HepG2 (cell line): Measurements from ENCODE around the gene TMEM100. TPM values are rescaled to one million over a fixed set of nuclear protein-coding genes. Genes with fewer than 3 reads are reported as not detected.

Source experiments
- ATAC-seq: fragments of 200-7000 bp; cut with Tn5 transposase; 3 replicates; pipeline ENCODE4 v1.9.1; 2020; ENCODE audit warnings: mild to moderate bottlenecking, moderate library complexity
- BruUV-seq: library from RNA; stranded (reverse); fragments of 400-500 nt; replicated peaks from 2 replicates; lab custom pipeline; 2021; lab: Mats Ljungman, UMichigan
- CTCF ChIA-PET: fragments of 300-600 bp; formaldehyde crosslinking; extraction: SDS; loops from one replicate; lab custom pipeline; 2021; ENCODE audit warnings: low total read pairs, inconsistent platforms, low intra/inter-chr PET ratio; lab: Yijun Ruan, JAX
- POLR2A ChIA-PET: fragments of 350-600 bp; sonication (Branson Sonifier 250); formaldehyde crosslinking; loops from one replicate; lab custom pipeline; 2020; ENCODE audit warnings: antibody characterized with exemption, inconsistent platforms; lab: Yijun Ruan, JAX
- DNase-seq: peaks from one replicate; pipeline ENCODE4 v3.0.0-alpha.2; 2015; ENCODE audit warnings: low spot score
- FAIRE-seq: peaks from 3 replicates; lab custom pipeline; 2011; peaks lifted over from hg19 to GRCh38; lab: Jason Lieb, UNC
- H2AFZ ChIP-seq: one replicate; pipeline ENCODE4 v1.6.1; 2011; ENCODE audit warnings: low read length, inconsistent platforms
- H3K27ac ChIP-seq: fragments of 300-600 bp; 3 replicates; pipeline ENCODE4 v1.8.0; 2011; ENCODE audit warnings: mixed run types, mild to moderate bottlenecking, mixed read lengths, low read length, inconsistent platforms; ENCODE audit not compliant: insufficient read depth; ENCODE audit errors: extremely low read length
- H3K27me3 ChIP-seq, 2 experiments: fragments of 200-600 bp in 1 of 2; 2 replicates in 1 of 2; 3 replicates in 1 of 2; pipeline versions ENCODE4 v1.6.0 to v1.8.0; 2011; ENCODE audit warnings: low read length in 2 of 2, mild to moderate bottlenecking in 2 of 2, moderate library complexity in 2 of 2, inconsistent platforms in 1 of 2; ENCODE audit not compliant: insufficient read depth in 2 of 2, control insufficient read depth in 1 of 2
- H3K36me3 ChIP-seq, 2 experiments: fragments of 200-600 bp in 1 of 2; replicated peaks in 1 of 2; 2 replicates in 1 of 2; 3 replicates in 1 of 2; pipeline versions ENCODE4 v1.5.1 to v1.8.0; 2011; ENCODE audit warnings: low read length in 2 of 2, inconsistent platforms in 1 of 2; ENCODE audit not compliant: insufficient read depth in 2 of 2, control insufficient read depth in 1 of 2
- H3K4me1 ChIP-seq: 2 replicates; pipeline ENCODE4 v1.5.1; 2012; ENCODE audit warnings: low read length, inconsistent platforms; ENCODE audit not compliant: insufficient read depth
- H3K4me2 ChIP-seq: 2 replicates; pipeline ENCODE4 v1.6.0; 2011; ENCODE audit warnings: low read depth, low read length, inconsistent platforms
- H3K4me3 ChIP-seq, 3 experiments: fragments of 200-600 bp in 1 of 3; sonication (generic), shearing (Covaris generic) in 1 of 3; replicated peaks in 1 of 3; 2 replicates each; pipeline ENCODE4 v1.5.1; 2011 to 2016; ENCODE audit warnings: low read length in 3 of 3, inconsistent platforms in 2 of 3, low read depth in 2 of 3, mild to moderate bottlenecking in 2 of 3, control low read depth in 1 of 3, mixed read lengths in 1 of 3; ENCODE audit not compliant: insufficient read depth in 1 of 3
- H3K79me2 ChIP-seq: one replicate; pipeline ENCODE4 v1.6.1; 2011; ENCODE audit warnings: low read length, inconsistent platforms; ENCODE audit not compliant: insufficient read depth
- H3K9ac ChIP-seq: 2 replicates; pipeline ENCODE4 v1.6.0; 2011; ENCODE audit warnings: mild to moderate bottlenecking, low read depth, low read length, inconsistent platforms; ENCODE audit not compliant: insufficient read depth
- H3K9me3 ChIP-seq: 2 replicates; pipeline ENCODE4 v1.5.1; 2012; ENCODE audit warnings: mild to moderate bottlenecking, low read length
- H4K20me1 ChIP-seq: 2 replicates; pipeline ENCODE4 v1.6.0; 2011; ENCODE audit warnings: inconsistent platforms, mild to moderate bottlenecking, low read length, moderate library complexity; ENCODE audit not compliant: insufficient read depth
- GATAD2A ChIP-seq: IDR thresholded peaks from 2 replicates; pipeline ENCODE4 v1.6.1; 2016
- KLF15 ChIP-seq: sonication (generic); formaldehyde crosslinking; IDR thresholded peaks from 2 replicates; pipeline ENCODE4 v1.8.1; 2023; ENCODE audit warnings: borderline replicate concordance, mild to moderate bottlenecking, inconsistent platforms, missing genetic modification reagents, mixed read lengths
- KLF9 ChIP-seq: IDR thresholded peaks from 2 replicates; pipeline ENCODE4 v1.6.1; 2016; ENCODE audit warnings: low read depth
- WGBS: methylation state at CpG from one replicate; pipeline ENCODE4 v1.1.6; 2017; ENCODE audit warnings: low lambda C conversion rate; 5-methylcytosine and 5-hydroxymethylcytosine counted together
- in situ Hi-C: cut with HindIII; loops from 2 replicates; pipeline ENCODE4 v1.10.0; 2017; ENCODE audit warnings: low pct_unique_long_range_greater_than_20kb; ENCODE audit not compliant: extremely low pct_ligation_motif_present
- intact Hi-C: fragments of 100-400 bp; cut with micrococcal nuclease; formaldehyde crosslinking; loops from one replicate; pipeline ENCODE4 v1.10.0; 2022; ENCODE audit not compliant: unreplicated experiment
- polyA plus RNA-seq, 8 experiments: library from polyadenylated mRNA; depleted of rRNA in 3 of 8; stranded (reverse) in 7 of 8; unstranded in 1 of 8; fragments of >200 nt; fragmentation: Illumina TruSeq in 4 of 8; extraction: Trizol in 4 of 8; gene quantifications; 2 replicates each; pipeline versions ENCODE4 v1.2.1 to v1.2.3, GENCODE V29; 2011 to 2016; ENCODE audit warnings: low read depth in 4 of 8, missing spikeins in 1 of 8, mixed read lengths in 1 of 8; ENCODE audit not compliant: insufficient read depth in 1 of 8
- total RNA-seq, 5 experiments: library from RNA; depleted of rRNA; stranded (reverse); fragments of >200 nt; fragmentation: Illumina TruSeq; extraction: Trizol; gene quantifications; 2 replicates each; pipeline ENCODE4 v1.2.3, GENCODE V29; 2016; ENCODE audit warnings: low read depth in 1 of 5
- TF ChIP-seq, protein P1 (sequence below): sonication (generic); formaldehyde crosslinking; IDR thresholded peaks from 2 replicates; pipeline ENCODE4 v1.5.0; 2020; ENCODE audit warnings: mild to moderate bottlenecking, missing genetic modification reagents
- TF ChIP-seq, protein P2 (sequence below): sonication (generic); formaldehyde crosslinking; IDR thresholded peaks from 2 replicates; pipeline ENCODE4 v1.5.1; 2020; ENCODE audit warnings: mild to moderate bottlenecking, missing genetic modification reagents, borderline replicate concordance
- TF ChIP-seq, protein P3 (sequence below): sonication (generic); formaldehyde crosslinking; IDR thresholded peaks from 2 replicates; pipeline ENCODE4; 2020; ENCODE audit warnings: missing genetic modification reagents, mild to moderate bottlenecking, borderline replicate concordance
- TF ChIP-seq, protein P4 (sequence below): sonication (generic); formaldehyde crosslinking; conservative IDR thresholded peaks from 2 replicates; pipeline ENCODE4 v1.4.0; 2020; ENCODE audit warnings: missing genetic modification reagents
- TF ChIP-seq, protein P5 (sequence below): sonication (generic); formaldehyde crosslinking; IDR thresholded peaks from 2 replicates; pipeline ENCODE4 v1.8.1; 2023; ENCODE audit warnings: missing genetic modification reagents, inconsistent platforms, borderline replicate concordance
- TF ChIP-seq, protein P6 (sequence below): sonication (generic); formaldehyde crosslinking; IDR thresholded peaks from 2 replicates; pipeline ENCODE4 v1.5.0; 2020; ENCODE audit warnings: missing genetic modification reagents, mild to moderate bottlenecking, borderline replicate concordance

The TMEM100 gene
- total and polyA plus RNA-seq, 2 of the 13 experiments (the other 11 are each of a cell fraction or from before 2014, with no cell fraction given): not detected

DNA sequence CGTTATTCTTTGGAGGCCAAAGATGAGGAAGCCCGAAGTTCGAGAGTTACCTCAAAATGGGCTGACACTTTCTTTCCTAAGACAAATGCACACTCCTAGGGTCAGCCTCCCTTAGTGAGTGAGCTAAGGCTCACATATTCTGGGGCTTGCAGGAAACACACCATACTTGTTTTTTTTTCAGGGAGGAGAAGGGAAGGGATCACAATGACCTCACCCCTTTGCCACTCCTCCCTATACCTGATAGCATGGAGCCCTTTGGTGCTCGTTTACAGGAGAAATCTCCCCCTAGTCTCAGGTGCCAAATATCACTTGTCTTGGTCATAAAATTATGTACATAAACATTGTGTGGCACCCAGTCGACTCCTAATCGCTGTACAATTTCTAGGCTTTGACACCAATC is 4.6 kb upstream of the TMEM100 start (continued):
- TF ChIP-seq, protein P1, sequence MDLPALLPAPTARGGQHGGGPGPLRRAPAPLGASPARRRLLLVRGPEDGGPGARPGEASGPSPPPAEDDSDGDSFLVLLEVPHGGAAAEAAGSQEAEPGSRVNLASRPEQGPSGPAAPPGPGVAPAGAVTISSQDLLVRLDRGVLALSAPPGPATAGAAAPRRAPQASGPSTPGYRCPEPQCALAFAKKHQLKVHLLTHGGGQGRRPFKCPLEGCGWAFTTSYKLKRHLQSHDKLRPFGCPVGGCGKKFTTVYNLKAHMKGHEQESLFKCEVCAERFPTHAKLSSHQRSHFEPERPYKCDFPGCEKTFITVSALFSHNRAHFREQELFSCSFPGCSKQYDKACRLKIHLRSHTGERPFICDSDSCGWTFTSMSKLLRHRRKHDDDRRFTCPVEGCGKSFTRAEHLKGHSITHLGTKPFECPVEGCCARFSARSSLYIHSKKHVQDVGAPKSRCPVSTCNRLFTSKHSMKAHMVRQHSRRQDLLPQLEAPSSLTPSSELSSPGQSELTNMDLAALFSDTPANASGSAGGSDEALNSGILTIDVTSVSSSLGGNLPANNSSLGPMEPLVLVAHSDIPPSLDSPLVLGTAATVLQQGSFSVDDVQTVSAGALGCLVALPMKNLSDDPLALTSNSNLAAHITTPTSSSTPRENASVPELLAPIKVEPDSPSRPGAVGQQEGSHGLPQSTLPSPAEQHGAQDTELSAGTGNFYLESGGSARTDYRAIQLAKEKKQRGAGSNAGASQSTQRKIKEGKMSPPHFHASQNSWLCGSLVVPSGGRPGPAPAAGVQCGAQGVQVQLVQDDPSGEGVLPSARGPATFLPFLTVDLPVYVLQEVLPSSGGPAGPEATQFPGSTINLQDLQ (CRISPR knock-in tag): no peak
- no peak for TF ChIP-seq KLF9
- no peak for TF ChIP-seq KLF15 (CRISPR knock-in tag)
- TF ChIP-seq, protein P2, sequence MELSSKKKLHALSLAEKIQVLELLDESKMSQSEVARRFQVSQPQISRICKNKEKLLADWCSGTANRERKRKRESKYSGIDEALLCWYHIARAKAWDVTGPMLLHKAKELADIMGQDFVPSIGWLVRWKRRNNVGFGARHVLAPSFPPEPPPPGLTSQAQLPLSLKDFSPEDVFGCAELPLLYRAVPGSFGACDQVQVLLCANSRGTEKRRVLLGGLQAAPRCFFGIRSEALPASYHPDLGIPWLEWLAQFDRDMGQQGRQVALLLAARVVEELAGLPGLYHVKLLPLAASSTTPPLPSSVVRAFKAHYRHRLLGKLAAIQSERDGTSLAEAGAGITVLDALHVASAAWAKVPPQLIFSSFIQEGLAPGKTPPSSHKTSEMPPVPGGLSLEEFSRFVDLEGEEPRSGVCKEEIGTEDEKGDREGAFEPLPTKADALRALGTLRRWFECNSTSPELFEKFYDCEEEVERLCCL: no peak
- TF ChIP-seq, protein P3, sequence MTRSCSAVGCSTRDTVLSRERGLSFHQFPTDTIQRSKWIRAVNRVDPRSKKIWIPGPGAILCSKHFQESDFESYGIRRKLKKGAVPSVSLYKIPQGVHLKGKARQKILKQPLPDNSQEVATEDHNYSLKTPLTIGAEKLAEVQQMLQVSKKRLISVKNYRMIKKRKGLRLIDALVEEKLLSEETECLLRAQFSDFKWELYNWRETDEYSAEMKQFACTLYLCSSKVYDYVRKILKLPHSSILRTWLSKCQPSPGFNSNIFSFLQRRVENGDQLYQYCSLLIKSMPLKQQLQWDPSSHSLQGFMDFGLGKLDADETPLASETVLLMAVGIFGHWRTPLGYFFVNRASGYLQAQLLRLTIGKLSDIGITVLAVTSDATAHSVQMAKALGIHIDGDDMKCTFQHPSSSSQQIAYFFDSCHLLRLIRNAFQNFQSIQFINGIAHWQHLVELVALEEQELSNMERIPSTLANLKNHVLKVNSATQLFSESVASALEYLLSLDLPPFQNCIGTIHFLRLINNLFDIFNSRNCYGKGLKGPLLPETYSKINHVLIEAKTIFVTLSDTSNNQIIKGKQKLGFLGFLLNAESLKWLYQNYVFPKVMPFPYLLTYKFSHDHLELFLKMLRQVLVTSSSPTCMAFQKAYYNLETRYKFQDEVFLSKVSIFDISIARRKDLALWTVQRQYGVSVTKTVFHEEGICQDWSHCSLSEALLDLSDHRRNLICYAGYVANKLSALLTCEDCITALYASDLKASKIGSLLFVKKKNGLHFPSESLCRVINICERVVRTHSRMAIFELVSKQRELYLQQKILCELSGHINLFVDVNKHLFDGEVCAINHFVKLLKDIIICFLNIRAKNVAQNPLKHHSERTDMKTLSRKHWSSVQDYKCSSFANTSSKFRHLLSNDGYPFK (CRISPR knock-in tag): no peak
- TF ChIP-seq GATAD2A: no peak

DNA sequence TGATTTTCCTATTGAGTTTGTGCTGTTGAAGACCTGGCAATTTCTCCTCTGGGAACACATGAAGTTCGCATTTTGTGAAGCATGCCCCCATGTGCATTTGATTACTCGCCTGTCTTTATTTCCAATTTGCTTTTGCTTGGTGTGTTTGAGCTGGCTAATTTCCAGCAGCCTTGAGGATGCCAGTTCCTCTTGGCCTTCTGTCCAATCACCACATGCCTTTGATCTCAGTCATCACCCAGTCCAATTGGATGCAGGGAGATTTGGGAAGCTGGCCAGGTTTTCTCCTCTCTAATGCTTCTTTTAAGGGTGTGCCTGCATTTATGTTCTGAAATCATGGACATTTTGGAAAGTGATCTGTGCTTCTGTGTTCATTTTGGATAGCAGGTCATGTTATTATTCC is 3.8 kb upstream of the TMEM100 start:
- FAIRE-seq (no peak), DNase-seq (no peak)
- no TSS peak for BruUV-seq
- H3K27me3 ChIP-seq: peaks cover 0 to 26% of the 10 kb centered on the region in 2 experiments; a peak in 3 of 5 replicates
- no peaks in the 10 kb centered on the region for H3K79me2 ChIP-seq
- no peak overlapping the region for H3K4me2 ChIP-seq
- H3K9me3 ChIP-seq: no peaks in the 10 kb centered on the region
- WGBS: 5% methylated on average over 2 of the region's 2 CpGs
- ChIA-PET CTCF (no interaction called here), POLR2A (no interaction called here)
- no peak overlapping the region for H3K27ac ChIP-seq
- in situ Hi-C loops: no loop called here
- H3K9ac ChIP-seq: no peak overlapping the region
- H3K36me3 ChIP-seq: no peaks in the 10 kb centered on the region
- no peak overlapping the region for H3K4me3 ChIP-seq
- TF ChIP-seq, protein P4, sequence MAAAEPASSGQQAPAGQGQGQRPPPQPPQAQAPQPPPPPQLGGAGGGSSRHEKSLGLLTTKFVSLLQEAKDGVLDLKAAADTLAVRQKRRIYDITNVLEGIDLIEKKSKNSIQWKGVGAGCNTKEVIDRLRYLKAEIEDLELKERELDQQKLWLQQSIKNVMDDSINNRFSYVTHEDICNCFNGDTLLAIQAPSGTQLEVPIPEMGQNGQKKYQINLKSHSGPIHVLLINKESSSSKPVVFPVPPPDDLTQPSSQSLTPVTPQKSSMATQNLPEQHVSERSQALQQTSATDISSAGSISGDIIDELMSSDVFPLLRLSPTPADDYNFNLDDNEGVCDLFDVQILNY (CRISPR knock-in tag): no peak
- TF ChIP-seq, protein P5, sequence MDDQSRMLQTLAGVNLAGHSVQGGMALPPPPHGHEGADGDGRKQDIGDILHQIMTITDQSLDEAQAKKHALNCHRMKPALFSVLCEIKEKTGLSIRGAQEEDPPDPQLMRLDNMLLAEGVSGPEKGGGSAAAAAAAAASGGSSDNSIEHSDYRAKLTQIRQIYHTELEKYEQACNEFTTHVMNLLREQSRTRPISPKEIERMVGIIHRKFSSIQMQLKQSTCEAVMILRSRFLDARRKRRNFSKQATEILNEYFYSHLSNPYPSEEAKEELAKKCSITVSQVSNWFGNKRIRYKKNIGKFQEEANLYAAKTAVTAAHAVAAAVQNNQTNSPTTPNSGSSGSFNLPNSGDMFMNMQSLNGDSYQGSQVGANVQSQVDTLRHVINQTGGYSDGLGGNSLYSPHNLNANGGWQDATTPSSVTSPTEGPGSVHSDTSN: no peak
- TF ChIP-seq, protein P6, sequence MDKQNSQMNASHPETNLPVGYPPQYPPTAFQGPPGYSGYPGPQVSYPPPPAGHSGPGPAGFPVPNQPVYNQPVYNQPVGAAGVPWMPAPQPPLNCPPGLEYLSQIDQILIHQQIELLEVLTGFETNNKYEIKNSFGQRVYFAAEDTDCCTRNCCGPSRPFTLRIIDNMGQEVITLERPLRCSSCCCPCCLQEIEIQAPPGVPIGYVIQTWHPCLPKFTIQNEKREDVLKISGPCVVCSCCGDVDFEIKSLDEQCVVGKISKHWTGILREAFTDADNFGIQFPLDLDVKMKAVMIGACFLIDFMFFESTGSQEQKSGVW (CRISPR knock-in tag): no peak
- TF ChIP-seq, all 625 proteins: peak for 0
- Histone ChIP-seq H4K20me1 (no peaks in the 10 kb centered on the region), H2AFZ (no peak overlapping the region), H3K4me1 (peaks cover under 1% of the 10 kb centered on the region; the same call in 1 of the 2 replicates)
- intact Hi-C loops: no loop called here
- ATAC-seq: no peak
